ENCODE measurements around the gene BBC3.

DNA sequence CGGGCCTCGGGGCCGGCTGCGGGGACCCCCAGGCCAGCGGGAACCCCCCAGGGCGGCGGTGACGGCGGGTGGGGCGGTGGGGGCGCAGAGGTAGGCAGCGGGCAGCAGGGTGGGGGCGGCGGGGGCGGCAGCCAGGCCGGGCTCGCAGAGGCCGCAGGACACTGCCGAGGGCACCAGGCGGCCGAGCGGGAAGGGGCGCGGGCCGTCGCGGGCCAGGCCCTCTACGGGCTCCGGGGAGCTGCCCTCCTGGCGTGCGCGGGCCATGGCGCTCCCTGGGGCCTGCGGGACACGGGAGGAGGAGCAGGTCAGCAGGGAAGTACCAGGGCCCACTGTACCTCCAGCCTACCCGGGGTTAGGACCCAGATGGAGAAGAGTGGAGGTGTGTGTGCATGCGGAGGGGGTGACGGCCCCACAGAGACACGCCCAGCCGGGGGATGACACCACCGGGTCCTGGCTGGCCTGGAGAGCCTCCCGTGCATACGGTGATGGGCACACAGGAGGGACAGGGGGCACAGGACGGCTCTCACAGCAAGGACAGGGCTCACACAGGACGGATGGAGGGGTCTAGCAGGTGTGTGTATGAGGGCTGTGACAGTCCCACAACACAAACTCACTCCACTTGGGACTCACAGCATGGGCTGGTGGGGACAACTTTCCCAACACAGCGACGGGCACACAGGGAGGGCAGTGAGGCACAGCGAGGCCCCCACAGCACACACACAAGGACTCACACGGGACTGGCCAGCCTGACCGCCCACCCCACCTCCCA is 2.6 kb downstream of the BBC3 start:
- TF ChIP-seq, protein P1, sequence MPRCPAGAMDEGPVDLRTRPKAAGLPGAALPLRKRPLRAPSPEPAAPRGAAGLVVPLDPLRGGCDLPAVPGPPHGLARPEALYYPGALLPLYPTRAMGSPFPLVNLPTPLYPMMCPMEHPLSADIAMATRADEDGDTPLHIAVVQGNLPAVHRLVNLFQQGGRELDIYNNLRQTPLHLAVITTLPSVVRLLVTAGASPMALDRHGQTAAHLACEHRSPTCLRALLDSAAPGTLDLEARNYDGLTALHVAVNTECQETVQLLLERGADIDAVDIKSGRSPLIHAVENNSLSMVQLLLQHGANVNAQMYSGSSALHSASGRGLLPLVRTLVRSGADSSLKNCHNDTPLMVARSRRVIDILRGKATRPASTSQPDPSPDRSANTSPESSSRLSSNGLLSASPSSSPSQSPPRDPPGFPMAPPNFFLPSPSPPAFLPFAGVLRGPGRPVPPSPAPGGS (IDR thresholded peaks at IDR 0.05): no peak; the same call in 2 of the 3 replicates
- TF ChIP-seq, protein P2, sequence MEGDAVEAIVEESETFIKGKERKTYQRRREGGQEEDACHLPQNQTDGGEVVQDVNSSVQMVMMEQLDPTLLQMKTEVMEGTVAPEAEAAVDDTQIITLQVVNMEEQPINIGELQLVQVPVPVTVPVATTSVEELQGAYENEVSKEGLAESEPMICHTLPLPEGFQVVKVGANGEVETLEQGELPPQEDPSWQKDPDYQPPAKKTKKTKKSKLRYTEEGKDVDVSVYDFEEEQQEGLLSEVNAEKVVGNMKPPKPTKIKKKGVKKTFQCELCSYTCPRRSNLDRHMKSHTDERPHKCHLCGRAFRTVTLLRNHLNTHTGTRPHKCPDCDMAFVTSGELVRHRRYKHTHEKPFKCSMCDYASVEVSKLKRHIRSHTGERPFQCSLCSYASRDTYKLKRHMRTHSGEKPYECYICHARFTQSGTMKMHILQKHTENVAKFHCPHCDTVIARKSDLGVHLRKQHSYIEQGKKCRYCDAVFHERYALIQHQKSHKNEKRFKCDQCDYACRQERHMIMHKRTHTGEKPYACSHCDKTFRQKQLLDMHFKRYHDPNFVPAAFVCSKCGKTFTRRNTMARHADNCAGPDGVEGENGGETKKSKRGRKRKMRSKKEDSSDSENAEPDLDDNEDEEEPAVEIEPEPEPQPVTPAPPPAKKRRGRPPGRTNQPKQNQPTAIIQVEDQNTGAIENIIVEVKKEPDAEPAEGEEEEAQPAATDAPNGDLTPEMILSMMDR (IDR thresholded peaks at IDR 0.05): no peak
- TF ChIP-seq ZNF302 (CRISPR knock-in tag; IDR thresholded peaks at IDR 0.05): no peak
- TF ChIP-seq, protein P3, sequence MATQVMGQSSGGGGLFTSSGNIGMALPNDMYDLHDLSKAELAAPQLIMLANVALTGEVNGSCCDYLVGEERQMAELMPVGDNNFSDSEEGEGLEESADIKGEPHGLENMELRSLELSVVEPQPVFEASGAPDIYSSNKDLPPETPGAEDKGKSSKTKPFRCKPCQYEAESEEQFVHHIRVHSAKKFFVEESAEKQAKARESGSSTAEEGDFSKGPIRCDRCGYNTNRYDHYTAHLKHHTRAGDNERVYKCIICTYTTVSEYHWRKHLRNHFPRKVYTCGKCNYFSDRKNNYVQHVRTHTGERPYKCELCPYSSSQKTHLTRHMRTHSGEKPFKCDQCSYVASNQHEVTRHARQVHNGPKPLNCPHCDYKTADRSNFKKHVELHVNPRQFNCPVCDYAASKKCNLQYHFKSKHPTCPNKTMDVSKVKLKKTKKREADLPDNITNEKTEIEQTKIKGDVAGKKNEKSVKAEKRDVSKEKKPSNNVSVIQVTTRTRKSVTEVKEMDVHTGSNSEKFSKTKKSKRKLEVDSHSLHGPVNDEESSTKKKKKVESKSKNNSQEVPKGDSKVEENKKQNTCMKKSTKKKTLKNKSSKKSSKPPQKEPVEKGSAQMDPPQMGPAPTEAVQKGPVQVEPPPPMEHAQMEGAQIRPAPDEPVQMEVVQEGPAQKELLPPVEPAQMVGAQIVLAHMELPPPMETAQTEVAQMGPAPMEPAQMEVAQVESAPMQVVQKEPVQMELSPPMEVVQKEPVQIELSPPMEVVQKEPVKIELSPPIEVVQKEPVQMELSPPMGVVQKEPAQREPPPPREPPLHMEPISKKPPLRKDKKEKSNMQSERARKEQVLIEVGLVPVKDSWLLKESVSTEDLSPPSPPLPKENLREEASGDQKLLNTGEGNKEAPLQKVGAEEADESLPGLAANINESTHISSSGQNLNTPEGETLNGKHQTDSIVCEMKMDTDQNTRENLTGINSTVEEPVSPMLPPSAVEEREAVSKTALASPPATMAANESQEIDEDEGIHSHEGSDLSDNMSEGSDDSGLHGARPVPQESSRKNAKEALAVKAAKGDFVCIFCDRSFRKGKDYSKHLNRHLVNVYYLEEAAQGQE (IDR thresholded peaks at IDR 0.05): no peak
- TF ChIP-seq CEBPB (IDR thresholded peaks at IDR 0.05): no peak
- no peak for TF ChIP-seq POLR2A (IDR thresholded peaks at IDR 0.05; ENCODE audit: low read length)
- TF ChIP-seq HDAC2 (IDR thresholded peaks at IDR 0.05): no peak
- TF ChIP-seq TP53 (CRISPR knock-in tag; IDR thresholded peaks at IDR 0.05): no peak
- no peak for TF ChIP-seq ZC3H11A (IDR thresholded peaks at IDR 0.05)
- TF ChIP-seq, protein P4, sequence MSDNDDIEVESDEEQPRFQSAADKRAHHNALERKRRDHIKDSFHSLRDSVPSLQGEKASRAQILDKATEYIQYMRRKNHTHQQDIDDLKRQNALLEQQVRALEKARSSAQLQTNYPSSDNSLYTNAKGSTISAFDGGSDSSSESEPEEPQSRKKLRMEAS (IDR thresholded peaks at IDR 0.05): no peak; the same call in 1 of the 2 replicates
- no peak for TF ChIP-seq NFE2L2 (conservative IDR thresholded peaks at IDR 0.05; ENCODE audit: low read length)

Data from A549 (cell line).